ENCODE results near the gene ATF5. TPM values are rescaled to one million over a fixed set of nuclear protein-coding genes. Genes with fewer than 3 reads are reported as not detected.

ATF5 gene
- total and polyA plus RNA-seq, 11 donors: 3.9 to 33.0 (median 9.5) TPM

- 73 to 80% (median 74%) methylated on average over 8 to 11 of the region's 11 CpGs for WGBS, 4 donors
- H3K9me3 ChIP-seq: peaks cover 0 to 4% (median 0%) of the 10 kb centered on the region in 12 donors
- H3K36me3 ChIP-seq: no peaks in the 10 kb centered on the region
- intact Hi-C loops (cut with DNase I): loop anchor here in 1 of 10 donors (5.0 kb wide), 1 partner anchor 37 kb away; no protein-coding TSS in a partner anchor
- H3K27ac ChIP-seq: no peak overlapping the region
- DNase-seq (no peak), ATAC-seq (no peak)
- H3K4me1 ChIP-seq: peaks cover 0 to 30% (median 5%) of the 10 kb centered on the region in 12 donors
- H3K4me3 ChIP-seq: no peak overlapping the region
- TF ChIP-seq CTCF (IDR thresholded peaks at IDR 0.05) (no peak), POLR2A (IDR thresholded peaks at IDR 0.05) (no peak)
- peaks cover 0 to 18% (median 0%) of the 10 kb centered on the region in 9 donors for H3K27me3 ChIP-seq
Observed at GRCh38 chr19:49949742-49950589, 21.0 kb downstream of the ATF5 start.

GRCh38 chr19:49950590-49950948, 21.6 kb downstream of the ATF5 start:
- ATAC-seq: no peak
- 89 to 92% (median 91%) methylated on average over 5 of the region's 5 CpGs for WGBS, 4 donors
- peaks cover 0 to 17% (median 0%) of the 10 kb centered on the region in 9 donors for H3K27me3 ChIP-seq

GRCh38 chr19:49950956-49951526, 22.0 kb downstream of the ATF5 start:
- Histone ChIP-seq H3K9me3 (no peaks in the 10 kb centered on the region), H3K27me3 (peaks cover 0 to 13% (median 0%) of the 10 kb centered on the region in 9 donors), H3K36me3 (no peaks in the 10 kb centered on the region), H3K4me3 (no peak overlapping the region), H3K27ac (no peak overlapping the region), H3K4me1 (peaks cover 0 to 41% (median 5%) of the 10 kb centered on the region in 12 donors)
- ATAC-seq (no peak), DNase-seq (no peak)
- no peak for TF ChIP-seq POLR2A (IDR thresholded peaks at IDR 0.05)
- TF ChIP-seq CTCF (IDR thresholded peaks at IDR 0.05): no peak
- intact Hi-C loops (cut with DNase I): loop anchor here in 1 of 10 donors (5.0 kb wide), 1 partner anchor 36 kb away; no protein-coding TSS in a partner anchor
- 71 to 83% (median 80%) methylated on average over 10 to 13 of the region's 13 CpGs for WGBS, 4 donors

More at GRCh38 chr19:49950590-49950948, 21.6 kb downstream of the ATF5 start:
- Histone ChIP-seq H3K36me3 (no peaks in the 10 kb centered on the region), H3K9me3 (peaks cover 0 to 3% (median 0%) of the 10 kb centered on the region in 12 donors), H3K27ac (no peak overlapping the region), H3K4me1 (peaks cover 0 to 36% (median 5%) of the 10 kb centered on the region in 12 donors), H3K4me3 (no peak overlapping the region)
- DNase-seq: no peak
- intact Hi-C loops (cut with DNase I): loop anchor here in 1 of 10 donors (5.0 kb wide), 1 partner anchor 37 kb away; no protein-coding TSS in a partner anchor
- no peak for TF ChIP-seq POLR2A (IDR thresholded peaks at IDR 0.05)
- TF ChIP-seq CTCF (IDR thresholded peaks at IDR 0.05): no peak
